HuH-7.5 (cell line): ENCODE results near the gene SRC.
"Not testable (repeated sequence)": the region's sequence is repeated elsewhere in the genome, so short reads cannot be mapped to it uniquely, and the experiment has no call there.

Experiments used
- DNase-seq: peaks from one replicate; pipeline ENCODE4 v3.0.0; 2011; ENCODE audit warnings: low spot score

The SRC gene

DNA sequence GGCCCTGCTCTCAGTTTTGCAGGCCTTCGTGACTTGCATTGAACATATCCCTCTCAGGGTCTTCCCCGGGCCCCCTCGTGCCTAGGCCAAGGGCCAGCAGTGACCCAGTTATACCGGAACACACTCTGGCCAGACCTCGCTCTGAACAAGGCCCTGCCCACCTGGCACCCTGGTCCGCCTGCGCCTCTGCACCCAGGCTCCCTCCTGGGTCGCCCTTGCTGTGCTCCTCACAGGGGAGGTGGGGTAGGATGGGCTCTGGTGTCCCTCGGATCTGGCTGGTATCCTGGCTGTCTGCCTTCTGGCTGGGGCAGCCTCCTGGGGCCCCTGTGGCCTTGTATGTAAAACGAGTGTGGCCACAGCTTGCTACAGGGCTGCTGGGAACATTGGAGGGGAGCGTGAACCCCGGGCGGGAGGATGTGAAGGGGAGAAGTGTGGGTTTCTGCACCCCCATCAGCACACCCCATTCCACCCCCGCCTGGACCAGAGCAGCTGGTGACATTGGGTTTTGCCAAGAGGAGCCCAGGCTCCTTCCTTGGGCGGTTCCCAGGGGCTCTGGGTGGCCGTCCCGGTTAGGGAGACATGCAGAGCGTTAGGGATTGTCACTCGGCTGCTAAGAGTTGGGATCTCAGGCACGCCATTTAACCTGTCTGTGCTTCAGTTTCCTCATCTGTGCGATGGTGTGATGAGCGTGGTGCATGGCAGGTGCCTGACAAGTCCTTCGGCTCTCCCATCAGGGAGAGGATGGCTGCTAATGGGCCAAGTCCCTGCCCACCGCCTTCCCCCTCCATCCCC, 17.5 kb downstream of the SRC start:
- no peak for DNase-seq

DNA sequence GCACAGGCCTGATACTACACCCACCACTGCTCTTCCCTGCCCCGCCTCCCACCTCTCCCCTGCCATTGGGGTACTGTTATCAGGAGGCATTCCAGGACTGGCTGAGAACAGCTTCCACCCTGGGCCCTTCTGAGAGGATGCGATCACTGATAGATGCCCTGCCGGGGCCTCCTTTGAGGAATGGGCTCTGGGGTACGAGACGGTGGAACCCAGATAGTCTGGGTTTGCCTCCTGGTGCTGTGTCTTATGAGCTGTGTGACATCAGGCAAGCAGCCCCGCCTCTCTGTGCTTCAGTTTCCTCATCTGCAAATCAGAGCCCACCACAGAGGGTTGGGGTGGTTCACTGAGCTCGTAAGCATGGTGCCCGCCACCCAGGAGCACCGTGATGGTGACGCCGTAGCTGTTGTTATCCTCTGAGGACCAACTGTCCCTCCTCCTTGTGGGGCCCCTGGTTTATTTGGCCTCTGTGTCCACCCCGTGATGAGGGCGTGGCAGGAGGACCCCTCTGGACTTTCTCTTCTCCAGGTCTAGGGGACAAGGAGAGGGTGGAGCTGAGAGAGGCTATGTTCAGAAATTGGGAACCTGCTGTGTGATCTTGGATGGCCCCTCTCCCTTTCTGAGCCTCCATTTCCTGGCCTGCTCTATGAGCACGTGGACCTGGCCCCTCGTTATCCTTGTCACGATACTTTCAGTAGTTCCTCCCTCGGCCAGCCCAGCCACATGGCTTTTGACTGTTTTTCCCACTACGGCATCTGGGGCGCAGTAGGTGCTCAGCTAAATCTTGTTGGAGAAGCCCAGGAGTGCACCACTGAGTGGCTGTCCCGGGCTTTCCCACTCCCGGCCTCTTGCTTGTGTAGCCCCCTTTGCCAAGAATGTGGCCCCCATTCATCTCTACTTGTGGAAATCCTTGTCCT, 18.3 kb downstream of the SRC start:
- no peak for DNase-seq

GRCh38 chr20:37364927-37365272, 19.0 kb downstream of the SRC start:
- no peak for DNase-seq

GRCh38 chr20:37365760-37366638, 20.1 kb downstream of the SRC start:
- no peak for DNase-seq

DNA sequence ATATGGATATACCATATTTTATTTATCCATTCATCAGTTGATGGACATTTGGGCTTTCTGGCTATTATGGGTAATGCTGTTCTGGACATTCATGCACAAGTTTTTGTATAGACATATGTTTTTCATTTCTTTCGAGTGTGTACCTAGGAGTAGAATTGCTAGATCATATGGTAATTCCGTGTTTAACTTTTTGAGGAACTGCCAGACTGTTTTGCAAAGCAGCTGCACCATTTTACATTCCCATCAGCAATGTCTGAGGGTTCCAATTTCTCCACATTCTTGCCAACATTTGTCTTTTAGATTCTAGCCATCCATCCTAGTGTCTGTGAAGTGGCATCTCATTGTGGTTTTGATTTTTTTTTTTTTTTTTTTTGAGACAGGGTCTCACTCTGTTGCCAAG, 20.8 kb downstream of the SRC start:
- DNase-seq: no peak

DNA sequence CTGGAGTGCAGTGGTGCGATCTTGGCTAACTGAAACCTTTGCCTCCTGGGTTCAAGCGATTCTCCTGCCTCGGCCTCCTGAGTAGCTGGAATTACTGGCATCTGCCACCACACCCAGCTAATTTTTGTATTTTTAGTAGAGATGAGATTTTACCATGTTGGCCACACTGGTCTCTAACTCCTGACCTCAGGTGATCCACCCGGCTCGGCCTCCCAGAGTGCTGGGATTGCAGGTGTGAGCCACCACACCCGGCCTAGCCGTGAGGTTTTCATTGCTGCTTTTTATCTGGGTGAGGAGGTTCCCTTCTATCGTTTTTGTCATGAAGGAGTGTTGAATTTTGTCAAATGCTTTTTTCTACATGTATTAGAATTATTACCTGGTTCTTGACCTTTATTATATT, 23.9 kb downstream of the SRC start:
- no peak for DNase-seq

DNA sequence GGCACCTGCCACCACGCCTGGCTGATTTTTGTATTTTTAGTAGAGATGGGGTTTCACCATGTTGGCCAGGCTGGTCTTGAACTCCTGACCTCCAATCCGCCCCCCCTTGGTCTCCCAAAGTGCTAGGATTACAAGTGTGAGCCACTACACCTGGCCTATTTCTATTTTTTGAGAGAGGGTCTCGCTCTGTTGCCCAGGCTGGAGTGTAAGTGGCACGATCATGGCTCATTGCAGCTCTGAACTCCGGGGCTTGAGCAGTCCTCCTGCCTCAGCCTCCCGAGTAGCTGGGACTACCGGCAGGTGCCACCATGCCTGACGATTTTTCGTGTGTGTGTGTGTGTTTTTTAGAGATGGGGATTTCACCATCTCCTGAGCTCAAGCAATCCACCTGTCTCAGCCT, 25.9 kb downstream of the SRC start:
- DNase-seq: not testable (repeated sequence)

- no peak for DNase-seq
Observed at GRCh38 chr20:37372441-37372840, 26.5 kb downstream of the SRC start.

DNA sequence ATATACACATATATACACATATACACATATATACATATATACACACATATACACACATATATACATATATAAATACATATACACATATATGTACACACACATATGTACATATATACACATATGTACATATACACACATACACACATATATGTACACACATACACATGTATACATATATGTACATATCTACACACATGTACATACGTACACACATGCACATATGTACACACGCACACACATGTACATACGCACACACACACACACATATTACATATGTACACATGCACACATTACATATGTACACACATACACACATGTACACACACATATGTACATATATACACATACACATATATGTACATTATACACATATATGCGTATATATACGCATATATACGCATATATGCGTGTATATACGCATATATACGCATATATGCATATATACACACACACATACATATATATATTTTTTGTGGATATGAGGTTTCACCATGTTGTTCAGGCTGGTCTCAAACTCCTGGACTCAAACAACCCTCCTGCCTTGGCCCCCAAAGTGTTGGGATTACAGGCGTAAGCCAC, 27.2 kb downstream of the SRC start:
- no peak for DNase-seq

DNA sequence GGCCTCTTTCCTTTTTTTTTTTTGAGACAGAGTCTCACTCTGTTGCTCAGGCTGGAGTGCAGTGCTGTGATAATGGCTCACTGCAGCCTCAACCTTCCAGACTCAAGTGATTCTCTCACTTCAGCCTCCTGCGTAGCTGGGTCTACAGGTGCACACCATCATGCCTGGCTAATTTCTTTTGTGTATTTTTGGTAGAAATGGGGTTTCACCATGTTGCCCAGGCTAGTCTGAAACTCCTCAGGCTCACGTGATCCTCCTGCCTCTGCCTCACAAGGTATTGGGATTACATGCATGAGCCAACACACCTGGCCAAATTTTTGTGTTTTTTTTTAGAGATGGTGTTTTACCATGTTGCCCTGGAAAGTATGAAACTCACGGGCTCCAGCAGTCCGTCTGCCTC, 29.3 kb downstream of the SRC start:
- DNase-seq: no peak

DNA sequence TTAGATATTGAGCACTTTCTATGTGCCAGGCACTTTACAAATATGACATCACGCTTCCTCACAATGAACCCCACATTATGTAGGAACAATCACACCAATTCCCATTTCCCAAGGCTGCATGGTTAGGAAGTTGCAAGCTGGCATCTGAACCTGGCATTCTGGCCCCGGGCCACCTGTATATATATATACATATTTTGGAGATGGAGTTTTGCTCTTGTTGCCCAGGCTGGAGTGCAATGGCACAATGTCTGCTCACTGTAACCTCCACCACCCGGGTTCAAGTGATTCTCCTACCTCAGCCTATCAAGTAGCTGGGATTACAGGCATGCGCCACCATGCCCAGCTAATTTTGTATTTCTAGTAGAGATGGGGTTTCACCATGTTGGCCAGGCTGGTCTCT, 30.4 kb downstream of the SRC start:
- no peak for DNase-seq

- DNase-seq: no peak
Observed at GRCh38 chr20:37376791-37377190, 30.9 kb downstream of the SRC start.

GRCh38 chr20:37377346-37378081, 31.6 kb downstream of the SRC start:
- DNase-seq: no peak

DNA sequence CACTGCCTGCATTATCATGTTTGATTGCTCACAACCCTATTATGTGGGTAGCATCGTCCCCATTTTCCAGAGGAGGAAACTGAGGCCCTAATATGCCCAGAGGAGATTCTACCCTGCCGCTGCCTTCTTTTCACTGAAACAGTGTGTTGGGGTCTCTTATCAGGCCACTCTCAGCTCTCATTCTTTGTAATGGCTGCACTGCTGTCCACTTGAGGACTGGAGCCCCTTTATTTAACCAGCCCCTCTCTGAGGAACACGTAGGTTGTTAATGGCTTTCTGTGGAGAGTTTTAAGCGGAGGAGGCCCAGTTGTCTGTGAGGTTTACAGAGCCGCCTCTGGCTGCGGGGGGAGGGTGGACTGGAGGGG, 32.5 kb downstream of the SRC start:
- no peak for DNase-seq

GRCh38 chr20:37378785-37379598, 33.1 kb downstream of the SRC start:
- no peak for DNase-seq

- DNase-seq: no peak
Observed at GRCh38 chr20:37379967-37380828, 34.3 kb downstream of the SRC start.

GRCh38 chr20:37380864-37381579, 35.1 kb downstream of the SRC start:
- DNase-seq: no peak

- no peak for DNase-seq
Observed at GRCh38 chr20:37381621-37382471, 35.9 kb downstream of the SRC start.
